HepG2 (cell line): ENCODE measurements around the gene CYTH2. TPM values are rescaled to one million over a fixed set of nuclear protein-coding genes. Genes with fewer than 3 reads are reported as not detected.

Experiments
- ATAC-seq: fragments of 200-7000 bp; cut with Tn5 transposase; 3 replicates; pipeline ENCODE4 v1.9.1; 2020; ENCODE audit warnings: mild to moderate bottlenecking, moderate library complexity
- BruUV-seq: library from RNA; stranded (reverse); fragments of 400-500 nt; replicated peaks from 2 replicates; lab custom pipeline; 2021; lab: Mats Ljungman, UMichigan
- CTCF ChIA-PET: fragments of 300-600 bp; formaldehyde crosslinking; extraction: SDS; loops from one replicate; lab custom pipeline; 2021; ENCODE audit warnings: low total read pairs, inconsistent platforms, low intra/inter-chr PET ratio; lab: Yijun Ruan, JAX
- POLR2A ChIA-PET: fragments of 350-600 bp; sonication (Branson Sonifier 250); formaldehyde crosslinking; loops from one replicate; lab custom pipeline; 2020; ENCODE audit warnings: antibody characterized with exemption, inconsistent platforms; lab: Yijun Ruan, JAX
- DNase-seq: peaks from one replicate; pipeline ENCODE4 v3.0.0-alpha.2; 2015; ENCODE audit warnings: low spot score
- FAIRE-seq: peaks from 3 replicates; lab custom pipeline; 2011; peaks lifted over from hg19 to GRCh38; lab: Jason Lieb, UNC
- H2AFZ ChIP-seq: one replicate; pipeline ENCODE4 v1.6.1; 2011; ENCODE audit warnings: low read length, inconsistent platforms
- H3K27ac ChIP-seq: fragments of 300-600 bp; 3 replicates; pipeline ENCODE4 v1.8.0; 2011; ENCODE audit warnings: mixed run types, mild to moderate bottlenecking, mixed read lengths, low read length, inconsistent platforms; ENCODE audit not compliant: insufficient read depth; ENCODE audit errors: extremely low read length
- H3K27me3 ChIP-seq, 2 experiments: fragments of 200-600 bp in 1 of 2; 2 replicates in 1 of 2; 3 replicates in 1 of 2; pipeline versions ENCODE4 v1.6.0 to v1.8.0; 2011; ENCODE audit warnings: low read length in 2 of 2, mild to moderate bottlenecking in 2 of 2, moderate library complexity in 2 of 2, inconsistent platforms in 1 of 2; ENCODE audit not compliant: insufficient read depth in 2 of 2, control insufficient read depth in 1 of 2
- H3K36me3 ChIP-seq, 2 experiments: fragments of 200-600 bp in 1 of 2; replicated peaks in 1 of 2; 2 replicates in 1 of 2; 3 replicates in 1 of 2; pipeline versions ENCODE4 v1.5.1 to v1.8.0; 2011; ENCODE audit warnings: low read length in 2 of 2, inconsistent platforms in 1 of 2; ENCODE audit not compliant: insufficient read depth in 2 of 2, control insufficient read depth in 1 of 2
- H3K4me1 ChIP-seq: 2 replicates; pipeline ENCODE4 v1.5.1; 2012; ENCODE audit warnings: low read length, inconsistent platforms; ENCODE audit not compliant: insufficient read depth
- H3K4me2 ChIP-seq: 2 replicates; pipeline ENCODE4 v1.6.0; 2011; ENCODE audit warnings: low read depth, low read length, inconsistent platforms
- H3K4me3 ChIP-seq, 3 experiments: fragments of 200-600 bp in 1 of 3; sonication (generic), shearing (Covaris generic) in 1 of 3; replicated peaks in 1 of 3; 2 replicates each; pipeline ENCODE4 v1.5.1; 2011 to 2016; ENCODE audit warnings: low read length in 3 of 3, inconsistent platforms in 2 of 3, low read depth in 2 of 3, mild to moderate bottlenecking in 2 of 3, control low read depth in 1 of 3, mixed read lengths in 1 of 3; ENCODE audit not compliant: insufficient read depth in 1 of 3
- H3K79me2 ChIP-seq: one replicate; pipeline ENCODE4 v1.6.1; 2011; ENCODE audit warnings: low read length, inconsistent platforms; ENCODE audit not compliant: insufficient read depth
- H3K9ac ChIP-seq: 2 replicates; pipeline ENCODE4 v1.6.0; 2011; ENCODE audit warnings: mild to moderate bottlenecking, low read depth, low read length, inconsistent platforms; ENCODE audit not compliant: insufficient read depth
- H3K9me3 ChIP-seq: 2 replicates; pipeline ENCODE4 v1.5.1; 2012; ENCODE audit warnings: mild to moderate bottlenecking, low read length
- H4K20me1 ChIP-seq: 2 replicates; pipeline ENCODE4 v1.6.0; 2011; ENCODE audit warnings: inconsistent platforms, mild to moderate bottlenecking, low read length, moderate library complexity; ENCODE audit not compliant: insufficient read depth
- EHMT2 ChIP-seq: fragments of 200-600 bp; sonication (generic); IDR thresholded peaks from 2 replicates; pipeline ENCODE4 v1.7.0; 2017; ENCODE audit warnings: antibody characterized with exemption, low read depth, low read length, borderline replicate concordance
- KLF13 ChIP-seq: sonication (generic); formaldehyde crosslinking; IDR thresholded peaks from 2 replicates; pipeline ENCODE4 v1.4.0; 2020; ENCODE audit warnings: mild to moderate bottlenecking, missing genetic modification reagents
- RBM39 ChIP-seq: fragments of 200-400 bp; formaldehyde crosslinking; IDR thresholded peaks from one replicate; pipeline ENCODE4 v1.6.1; 2018; ENCODE audit warnings: antibody characterized with exemption, mild to moderate bottlenecking, low read depth, low read length; ENCODE audit not compliant: poor library complexity, severe bottlenecking
- TOE1 ChIP-seq: sonication (generic); formaldehyde crosslinking; IDR thresholded peaks from 2 replicates; pipeline ENCODE4 v1.4.0; 2020; ENCODE audit warnings: mild to moderate bottlenecking, missing genetic modification reagents
- ZNF138 ChIP-seq: sonication (generic); formaldehyde crosslinking; IDR thresholded peaks from 2 replicates; pipeline ENCODE4 v1.5.0; 2020; ENCODE audit warnings: mild to moderate bottlenecking, low read depth, missing genetic modification reagents
- ZNF589 ChIP-seq: sonication (generic); formaldehyde crosslinking; conservative IDR thresholded peaks from 2 replicates; pipeline ENCODE4 v1.8.0; 2022; ENCODE audit warnings: mild to moderate bottlenecking, moderate library complexity, missing genetic modification reagents
- ZSCAN22 ChIP-seq: sonication (generic); formaldehyde crosslinking; IDR thresholded peaks from 2 replicates; pipeline ENCODE4 v1.4.0; 2020; ENCODE audit warnings: mild to moderate bottlenecking, missing genetic modification reagents
- ZSCAN25 ChIP-seq: sonication (generic); formaldehyde crosslinking; IDR thresholded peaks from 2 replicates; pipeline ENCODE4 v1.8.0; 2022; ENCODE audit warnings: mild to moderate bottlenecking, missing genetic modification reagents
- WGBS: methylation state at CpG from one replicate; pipeline ENCODE4 v1.1.6; 2017; ENCODE audit warnings: low lambda C conversion rate; 5-methylcytosine and 5-hydroxymethylcytosine counted together
- in situ Hi-C: cut with HindIII; loops from 2 replicates; pipeline ENCODE4 v1.10.0; 2017; ENCODE audit warnings: low pct_unique_long_range_greater_than_20kb; ENCODE audit not compliant: extremely low pct_ligation_motif_present
- intact Hi-C: fragments of 100-400 bp; cut with micrococcal nuclease; formaldehyde crosslinking; loops from one replicate; pipeline ENCODE4 v1.10.0; 2022; ENCODE audit not compliant: unreplicated experiment
- polyA plus RNA-seq, 8 experiments: library from polyadenylated mRNA; depleted of rRNA in 3 of 8; stranded (reverse) in 7 of 8; unstranded in 1 of 8; fragments of >200 nt; fragmentation: Illumina TruSeq in 4 of 8; extraction: Trizol in 4 of 8; gene quantifications; 2 replicates each; pipeline versions ENCODE4 v1.2.1 to v1.2.3, GENCODE V29; 2011 to 2016; ENCODE audit warnings: low read depth in 4 of 8, missing spikeins in 1 of 8, mixed read lengths in 1 of 8; ENCODE audit not compliant: insufficient read depth in 1 of 8
- total RNA-seq, 5 experiments: library from RNA; depleted of rRNA; stranded (reverse); fragments of >200 nt; fragmentation: Illumina TruSeq; extraction: Trizol; gene quantifications; 2 replicates each; pipeline ENCODE4 v1.2.3, GENCODE V29; 2016; ENCODE audit warnings: low read depth in 1 of 5
- TF ChIP-seq, protein P1 (sequence below): fragments of 450-650 bp; IDR thresholded peaks from 2 replicates; pipeline ENCODE4 v1.6.1; 2016
- TF ChIP-seq, protein P2 (sequence below): sonication (generic); formaldehyde crosslinking; conservative IDR thresholded peaks from 2 replicates; pipeline ENCODE4 v1.4.0; 2020; ENCODE audit warnings: missing genetic modification reagents
- TF ChIP-seq, protein P3 (sequence below): sonication (generic); formaldehyde crosslinking; IDR thresholded peaks from 2 replicates; pipeline ENCODE4 v1.8.1; 2023; ENCODE audit warnings: mild to moderate bottlenecking, inconsistent platforms, moderate library complexity, missing genetic modification reagents, borderline replicate concordance

The CYTH2 gene
- total and polyA plus RNA-seq, 2 of the 13 experiments (the other 11 are each of a cell fraction or from before 2014, with no cell fraction given): 16.5 to 39.3 TPM

DNA sequence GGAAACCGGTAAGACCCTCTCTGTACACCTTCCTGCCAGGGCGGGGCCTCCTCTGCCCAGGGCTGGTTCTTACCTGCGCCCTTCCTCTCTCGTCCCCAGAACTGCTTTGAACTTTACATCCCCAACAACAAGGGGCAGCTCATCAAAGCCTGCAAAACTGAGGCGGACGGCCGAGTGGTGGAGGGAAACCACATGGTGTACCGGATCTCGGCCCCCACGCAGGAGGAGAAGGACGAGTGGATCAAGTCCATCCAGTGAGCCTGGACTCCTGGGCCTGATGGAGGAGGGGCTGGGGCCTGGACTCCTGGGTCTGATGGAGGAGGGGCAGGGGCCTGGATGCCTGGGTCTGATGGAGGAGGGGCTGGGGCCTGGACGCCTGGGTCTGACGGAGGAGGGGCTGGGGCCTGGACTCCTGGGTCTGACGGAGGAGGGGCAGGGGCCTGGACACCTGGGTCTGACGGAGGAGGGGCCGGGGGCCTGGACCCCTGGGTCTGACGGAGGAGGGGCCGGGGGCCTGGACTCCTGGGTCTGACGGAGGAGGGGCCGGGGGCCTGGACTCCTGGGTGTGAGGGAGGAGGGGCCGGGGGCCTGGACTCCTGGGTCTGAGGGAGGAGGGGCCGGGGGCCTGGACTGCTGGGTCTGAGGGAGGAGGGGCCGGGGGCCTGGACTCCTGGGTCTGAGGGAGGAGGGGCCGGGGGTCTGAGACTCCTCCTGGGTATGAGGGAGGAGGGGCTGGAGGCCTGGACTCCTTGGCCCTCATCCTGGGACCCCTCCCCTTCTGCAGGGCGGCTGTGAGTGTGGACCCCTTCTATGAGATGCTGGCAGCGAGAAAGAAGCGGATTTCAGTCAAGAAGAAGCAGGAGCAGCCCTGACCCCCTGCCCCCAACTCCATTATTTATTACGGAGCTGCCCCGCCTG is 9.4 kb downstream of the CYTH2 start:
- Histone ChIP-seq H4K20me1 (no peaks in the 10 kb centered on the region), H3K9me3 (no peaks in the 10 kb centered on the region), H3K27ac (no peak overlapping the region), H3K27me3 (no peaks in the 10 kb centered on the region), H3K9ac (no peak overlapping the region), H3K4me2 (no peak overlapping the region), H3K79me2 (no peaks in the 10 kb centered on the region), H3K4me1 (peaks cover 2% of the 10 kb centered on the region; the same call in 1 of the 2 replicates), H3K4me3 (no peak overlapping the region), H2AFZ (no peak overlapping the region), H3K36me3 (peaks cover 22 to 32% of the 10 kb centered on the region in 2 experiments; a peak in 4 of 5 replicates)
- 97% methylated on average over 24 of the region's 29 CpGs for WGBS
- DNase-seq (no peak), ATAC-seq (no peak), FAIRE-seq (no peak)
- no peak for TF ChIP-seq KLF13
- TF ChIP-seq ZSCAN22 (CRISPR knock-in tag): peak; percentile 81; the same call in 1 of the 2 replicates
- in situ Hi-C loops (no loop called here), intact Hi-C loops (no loop called here)
- CTCF ChIA-PET: no interaction called here
- POLR2A ChIA-PET: interaction anchor here (0.9 to 1.4 kb wide), 2 partner anchors 9 to 15 kb away, joined by 4 read pairs; no protein-coding TSS in a partner anchor
- no TSS peak for BruUV-seq

DNA sequence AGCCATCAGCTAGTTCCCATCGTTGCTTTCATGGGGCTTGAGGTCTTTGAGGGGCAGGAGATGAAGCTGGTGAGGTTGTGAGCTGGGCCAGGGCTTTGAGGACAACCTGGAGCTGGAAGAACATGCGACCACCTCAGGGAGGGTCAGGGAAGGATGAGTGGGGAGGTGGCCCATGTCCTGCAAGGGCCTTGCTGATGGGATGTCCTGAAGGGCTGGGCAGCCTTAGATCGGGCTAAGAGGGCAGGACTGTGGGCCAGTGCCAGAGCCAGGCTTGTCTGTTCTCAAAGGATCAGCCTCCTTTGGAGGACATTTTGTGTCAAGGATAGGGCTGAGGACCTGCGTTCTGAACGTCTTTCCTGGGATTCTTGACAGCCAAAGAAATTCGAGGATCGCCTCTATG is 10.5 kb downstream of the CYTH2 start:
- no TSS peak for BruUV-seq
- Histone ChIP-seq H4K20me1 (no peaks in the 10 kb centered on the region), H3K9me3 (no peaks in the 10 kb centered on the region), H3K27ac (no peak overlapping the region), H3K4me1 (peaks cover 8% of the 10 kb centered on the region; the same call in 1 of the 2 replicates), H3K27me3 (no peaks in the 10 kb centered on the region), H3K79me2 (no peaks in the 10 kb centered on the region), H3K36me3 (peaks cover 13 to 21% of the 10 kb centered on the region in 2 experiments; a peak in 4 of 5 replicates), H3K4me2 (no peak overlapping the region), H3K4me3 (no peak overlapping the region), H3K9ac (no peak overlapping the region), H2AFZ (no peak overlapping the region)
- FAIRE-seq (no peak), ATAC-seq (no peak; the same call in 2 of the 3 replicates), DNase-seq (no peak)
- POLR2A ChIA-PET: interaction anchor here (0.9 to 1.4 kb wide), 2 partner anchors 8 to 13 kb away, joined by 4 read pairs; no protein-coding TSS in a partner anchor
- WGBS: 87% methylated on average over 3 of the region's 7 CpGs
- intact Hi-C loops: no loop called here
- in situ Hi-C loops: no loop called here
- CTCF ChIA-PET: no interaction called here
- TF ChIP-seq RBM39: no peak
- TF ChIP-seq, protein P1, sequence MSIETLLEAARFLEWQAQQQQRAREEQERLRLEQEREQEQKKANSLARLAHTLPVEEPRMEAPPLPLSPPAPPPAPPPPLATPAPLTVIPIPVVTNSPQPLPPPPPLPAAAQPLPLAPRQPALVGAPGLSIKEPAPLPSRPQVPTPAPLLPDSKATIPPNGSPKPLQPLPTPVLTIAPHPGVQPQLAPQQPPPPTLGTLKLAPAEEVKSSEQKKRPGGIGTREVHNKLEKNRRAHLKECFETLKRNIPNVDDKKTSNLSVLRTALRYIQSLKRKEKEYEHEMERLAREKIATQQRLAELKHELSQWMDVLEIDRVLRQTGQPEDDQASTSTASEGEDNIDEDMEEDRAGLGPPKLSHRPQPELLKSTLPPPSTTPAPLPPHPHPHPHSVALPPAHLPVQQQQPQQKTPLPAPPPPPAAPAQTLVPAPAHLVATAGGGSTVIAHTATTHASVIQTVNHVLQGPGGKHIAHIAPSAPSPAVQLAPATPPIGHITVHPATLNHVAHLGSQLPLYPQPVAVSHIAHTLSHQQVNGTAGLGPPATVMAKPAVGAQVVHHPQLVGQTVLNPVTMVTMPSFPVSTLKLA: no peak
- TF ChIP-seq, protein P2, sequence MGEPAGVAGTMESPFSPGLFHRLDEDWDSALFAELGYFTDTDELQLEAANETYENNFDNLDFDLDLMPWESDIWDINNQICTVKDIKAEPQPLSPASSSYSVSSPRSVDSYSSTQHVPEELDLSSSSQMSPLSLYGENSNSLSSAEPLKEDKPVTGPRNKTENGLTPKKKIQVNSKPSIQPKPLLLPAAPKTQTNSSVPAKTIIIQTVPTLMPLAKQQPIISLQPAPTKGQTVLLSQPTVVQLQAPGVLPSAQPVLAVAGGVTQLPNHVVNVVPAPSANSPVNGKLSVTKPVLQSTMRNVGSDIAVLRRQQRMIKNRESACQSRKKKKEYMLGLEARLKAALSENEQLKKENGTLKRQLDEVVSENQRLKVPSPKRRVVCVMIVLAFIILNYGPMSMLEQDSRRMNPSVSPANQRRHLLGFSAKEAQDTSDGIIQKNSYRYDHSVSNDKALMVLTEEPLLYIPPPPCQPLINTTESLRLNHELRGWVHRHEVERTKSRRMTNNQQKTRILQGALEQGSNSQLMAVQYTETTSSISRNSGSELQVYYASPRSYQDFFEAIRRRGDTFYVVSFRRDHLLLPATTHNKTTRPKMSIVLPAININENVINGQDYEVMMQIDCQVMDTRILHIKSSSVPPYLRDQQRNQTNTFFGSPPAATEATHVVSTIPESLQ (CRISPR knock-in tag): no peak
- TF ChIP-seq ZNF589 (CRISPR knock-in tag): no peak
- no peak for TF ChIP-seq ZSCAN25 (CRISPR knock-in tag)
- TF ChIP-seq TOE1 (CRISPR knock-in tag): no peak
- no peak for TF ChIP-seq ZNF138 (CRISPR knock-in tag)
- TF ChIP-seq, protein P3, sequence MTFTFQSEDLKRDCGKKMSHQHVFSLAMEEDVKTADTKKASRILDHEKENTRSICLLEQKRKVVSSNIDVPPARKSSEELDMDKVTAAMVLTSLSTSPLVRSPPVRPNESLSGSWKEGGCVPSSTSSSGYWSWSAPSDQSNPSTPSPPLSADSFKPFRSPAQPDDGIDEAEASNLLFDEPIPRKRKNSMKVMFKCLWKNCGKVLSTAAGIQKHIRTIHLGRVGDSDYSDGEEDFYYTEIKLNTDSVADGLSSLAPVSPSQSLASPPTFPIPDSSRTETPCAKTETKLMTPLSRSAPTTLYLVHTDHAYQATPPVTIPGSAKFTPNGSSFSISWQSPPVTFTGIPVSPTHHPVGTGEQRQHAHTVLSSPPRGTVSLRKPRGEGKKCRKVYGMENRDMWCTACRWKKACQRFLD (CRISPR knock-in tag): no peak
- no peak for TF ChIP-seq EHMT2
